Measurements from ENCODE around the gene PLD4.
"Not testable (repeated sequence)": the region's sequence is repeated elsewhere in the genome, so short reads cannot be mapped to it uniquely, and the experiment has no call there.

DNA sequence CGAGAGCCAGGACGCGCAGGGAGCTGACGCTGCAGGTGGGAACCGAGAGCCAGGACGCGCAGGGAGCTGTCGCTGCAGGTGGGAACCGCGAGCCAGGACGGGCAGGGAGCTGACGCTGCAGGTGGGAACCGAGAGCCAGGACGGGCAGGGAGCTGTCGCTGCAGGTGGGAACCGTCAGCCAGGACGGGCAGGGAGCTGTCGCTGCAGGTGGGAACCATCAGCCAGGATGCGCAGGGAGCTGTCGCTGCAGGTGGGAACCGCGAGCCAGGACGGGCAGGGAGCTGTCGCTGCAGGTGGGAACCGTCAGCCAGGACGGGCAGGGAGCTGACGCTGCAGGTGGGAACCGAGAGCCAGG, 19.1 kb upstream of the PLD4 start:
- TF ChIP-seq CTCF (IDR thresholded peaks at IDR 0.05; ENCODE audit: borderline replicate concordance, extremely low read depth, low read length, poor library complexity, severe bottlenecking); EZH2 (IDR thresholded peaks at IDR 0.05; ENCODE audit: borderline replicate concordance, low read depth, low read length, severe bottlenecking): not testable (repeated sequence)
